ENCODE measurements around the gene POU3F3. TPM values are rescaled to one million over a fixed set of nuclear protein-coding genes. Genes with fewer than 3 reads are reported as not detected.

The POU3F3 gene
- total and polyA plus RNA-seq, 8 donors = not detected

GRCh38 chr2:104880076-104880475 is 26.2 kb downstream of the POU3F3 start:
- TF ChIP-seq CTCF (IDR thresholded peaks at IDR 0.05) = no peak
- H3K4me3 ChIP-seq = no peak overlapping the region
- no peaks in the 10 kb centered on the region for H3K36me3 ChIP-seq

GRCh38 chr2:104883357-104883756 is 29.4 kb downstream of the POU3F3 start:
- Histone ChIP-seq H3K27ac (no peak overlapping the region), H3K36me3 (no peaks in the 10 kb centered on the region), H3K9me3 (no peaks in the 10 kb centered on the region), H3K27me3 (peaks cover 0 to 6% (median 0%) of the 10 kb centered on the region in 4 donors), H3K4me1 (no peaks in the 10 kb centered on the region), H3K4me3 (no peak overlapping the region)
- FAIRE-seq = no peak
- ATAC-seq = no peak
- WGBS, 2 donors = 68 to 73% methylated on average over 3 of the region's 3 CpGs
- TF ChIP-seq CTCF (IDR thresholded peaks at IDR 0.05) = no peak
- intact Hi-C loops (cut with DNase I) = no loop called here
- DNase-seq = no peak

More at GRCh38 chr2:104880076-104880475, 26.2 kb downstream of the POU3F3 start:
- H3K4me1 ChIP-seq = no peaks in the 10 kb centered on the region
- no peaks in the 10 kb centered on the region for H3K9me3 ChIP-seq
- 48 to 62% methylated on average over 6 of the region's 6 CpGs for WGBS, 2 donors
- ATAC-seq = no peak
- H3K27ac ChIP-seq = no peak overlapping the region
- intact Hi-C loops (cut with DNase I) = no loop called here
- no peak for DNase-seq
- no peak for FAIRE-seq
- H3K27me3 ChIP-seq = peaks cover 0 to 6% (median 0%) of the 10 kb centered on the region in 4 donors

- no peaks in the 10 kb centered on the region for H3K4me1 ChIP-seq
- H3K4me3 ChIP-seq = no peak overlapping the region
- no peak for DNase-seq
- WGBS, 2 donors = 58 to 60% methylated on average over 5 of the region's 5 CpGs
- TF ChIP-seq CTCF (IDR thresholded peaks at IDR 0.05) = no peak
- H3K36me3 ChIP-seq = no peaks in the 10 kb centered on the region
- ATAC-seq = no peak
- no peak for FAIRE-seq
- peaks cover 0 to 6% (median 0%) of the 10 kb centered on the region in 4 donors for H3K27me3 ChIP-seq
- no peak overlapping the region for H3K27ac ChIP-seq
- intact Hi-C loops (cut with DNase I) = no loop called here
- H3K9me3 ChIP-seq = no peaks in the 10 kb centered on the region
Observed at GRCh38 chr2:104885119-104885782, 31.3 kb downstream of the POU3F3 start.

GRCh38 chr2:104887676-104888075 is 33.8 kb downstream of the POU3F3 start:
- 72 to 81% methylated on average over 6 of the region's 6 CpGs for whole genome bisulfite sequencing, 2 donors
- Histone ChIP-seq H3K9me3 (no peaks in the 10 kb centered on the region), H3K27ac (no peak overlapping the region), H3K4me3 (no peak overlapping the region), H3K4me1 (no peaks in the 10 kb centered on the region), H3K36me3 (no peaks in the 10 kb centered on the region), H3K27me3 (no peaks in the 10 kb centered on the region)
- FAIRE-seq = no peak
- no peak for DNase-seq
- no peak for TF ChIP-seq CTCF (IDR thresholded peaks at IDR 0.05)
- intact Hi-C loops (cut with DNase I) = no loop called here
- ATAC-seq = no peak

- no peak for TF ChIP-seq CTCF (IDR thresholded peaks at IDR 0.05)
- WGBS, 2 donors = 80 to 82% methylated on average over 7 of the region's 7 CpGs
- no peak for DNase-seq
- Histone ChIP-seq H3K27me3 (no peaks in the 10 kb centered on the region), H3K9me3 (no peaks in the 10 kb centered on the region), H3K4me1 (no peaks in the 10 kb centered on the region), H3K36me3 (no peaks in the 10 kb centered on the region), H3K4me3 (no peak overlapping the region), H3K27ac (no peak overlapping the region)
- intact Hi-C loops (cut with DNase I) = no loop called here
- ATAC-seq = no peak
- no peak for FAIRE-seq
Observed at GRCh38 chr2:104888489-104889258, 34.8 kb downstream of the POU3F3 start.
